Femur (tissue), 1 donor: Measurements from ENCODE around the gene LTO1.
A peak's percentile ranks its signal among the peaks of the same experiment; 100 is the strongest.

Experiments used
- DNase-seq: peaks from one replicate; pipeline ENCODE4 v3.0.0-alpha.2; 2017

The LTO1 gene

GRCh38 chr11:69674267-69674885, 777 bp downstream of the LTO1 start:
- DNase-seq, result peak; percentile 54

- no peak for DNase-seq
Observed at GRCh38 chr11:69671734-69672465, 3.3 kb downstream of the LTO1 start.

- peak; percentile 92 for DNase-seq
Observed at GRCh38 chr11:69670158-69670845, 4.9 kb downstream of the LTO1 start.

- DNase-seq, result no peak
Observed at GRCh38 chr11:69669486-69669885, 5.7 kb downstream of the LTO1 start.

GRCh38 chr11:69667619-69668604, 7.2 kb downstream of the LTO1 start:
- DNase-seq, result no peak

GRCh38 chr11:69666752-69667536, 8.2 kb downstream of the LTO1 start:
- DNase-seq, result no peak

- DNase-seq, result no peak
Observed at GRCh38 chr11:69666261-69666660, 8.9 kb downstream of the LTO1 start.

GRCh38 chr11:69665669-69666068, 9.5 kb downstream of the LTO1 start:
- no peak for DNase-seq

- no peak for DNase-seq
Observed at GRCh38 chr11:69664901-69665300, 10.3 kb downstream of the LTO1 start.

- no peak for DNase-seq
Observed at GRCh38 chr11:69664103-69664775, 10.9 kb downstream of the LTO1 start.

GRCh38 chr11:69663326-69663725, 11.8 kb downstream of the LTO1 start:
- DNase-seq, result no peak

- DNase-seq, result no peak
Observed at GRCh38 chr11:69662806-69663205, 12.3 kb downstream of the LTO1 start.

- DNase-seq, result no peak
Observed at GRCh38 chr11:69662021-69662698, 13.0 kb downstream of the LTO1 start.

- no peak for DNase-seq
Observed at GRCh38 chr11:69661413-69661715, 13.8 kb downstream of the LTO1 start.

- no peak for DNase-seq
Observed at GRCh38 chr11:69660001-69660500, 15.1 kb downstream of the LTO1 start.

GRCh38 chr11:69659591-69659990, 15.6 kb downstream of the LTO1 start:
- no peak for DNase-seq

- no peak for DNase-seq
Observed at GRCh38 chr11:69658626-69659450, 16.3 kb downstream of the LTO1 start.

GRCh38 chr11:69657911-69658625, 17.1 kb downstream of the LTO1 start:
- no peak for DNase-seq

GRCh38 chr11:69657456-69657910, 17.7 kb downstream of the LTO1 start:
- no peak for DNase-seq
